GM21423 (cell line): ENCODE measurements around the gene SAA2.
"Not testable (repeated sequence)": the region's sequence is repeated elsewhere in the genome, so short reads cannot be mapped to it uniquely, and the experiment has no call there.

Experiments
- ATAC-seq: cut with Tn5 transposase; IDR thresholded peaks from one replicate; pipeline ENCODE4 v1.9.1; 2021; ENCODE audit warnings: mild to moderate bottlenecking, moderate library complexity; ENCODE audit not compliant: unreplicated experiment

Gene SAA2

DNA sequence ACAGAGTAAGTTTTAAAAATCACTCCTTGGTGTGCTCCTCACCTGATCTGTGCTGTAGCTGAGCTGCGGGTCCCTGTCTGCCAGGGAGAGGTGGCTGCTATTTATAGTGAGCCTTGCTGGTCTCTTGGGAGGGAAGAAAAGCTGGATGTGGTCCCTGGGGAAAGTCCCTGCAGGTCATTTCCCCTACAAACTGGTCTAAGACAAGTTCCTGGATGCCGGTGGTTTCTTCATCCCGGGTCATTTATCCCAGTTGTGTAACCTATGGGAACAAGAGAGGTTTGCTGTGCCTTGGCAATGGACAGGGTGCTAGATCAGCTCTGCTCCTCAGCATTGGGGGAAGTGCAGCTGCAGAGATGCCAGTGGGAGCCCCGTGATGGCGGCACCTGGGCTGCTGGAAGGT lies at the start of gene SAA2:
Gene SAA2 (minus strand): TSS at position 108 of the 400 bp plus-strand sequence. CDS start 657 bp downstream, outside the sequence.
- ATAC-seq: no peak

DNA sequence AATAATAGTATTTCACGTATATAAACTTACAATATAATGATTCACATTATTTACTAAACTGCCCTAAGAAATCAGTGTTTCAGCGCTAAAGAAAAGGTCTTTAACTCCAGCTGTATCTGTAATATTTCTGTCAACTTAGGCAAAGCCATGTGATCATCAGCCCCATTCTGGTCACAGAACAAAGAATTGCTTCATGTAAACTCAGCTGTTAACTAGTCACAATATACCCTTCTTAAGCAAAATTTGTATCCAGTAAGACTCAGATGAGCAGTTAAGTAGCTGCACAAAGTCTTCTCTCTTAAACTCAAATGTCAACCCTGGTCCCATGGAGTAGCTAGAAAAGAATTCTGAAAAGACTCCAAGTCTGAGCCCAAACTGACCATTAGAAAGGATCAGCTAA lies 46.8 kb upstream of the SAA2 start:
- ATAC-seq: no peak

DNA sequence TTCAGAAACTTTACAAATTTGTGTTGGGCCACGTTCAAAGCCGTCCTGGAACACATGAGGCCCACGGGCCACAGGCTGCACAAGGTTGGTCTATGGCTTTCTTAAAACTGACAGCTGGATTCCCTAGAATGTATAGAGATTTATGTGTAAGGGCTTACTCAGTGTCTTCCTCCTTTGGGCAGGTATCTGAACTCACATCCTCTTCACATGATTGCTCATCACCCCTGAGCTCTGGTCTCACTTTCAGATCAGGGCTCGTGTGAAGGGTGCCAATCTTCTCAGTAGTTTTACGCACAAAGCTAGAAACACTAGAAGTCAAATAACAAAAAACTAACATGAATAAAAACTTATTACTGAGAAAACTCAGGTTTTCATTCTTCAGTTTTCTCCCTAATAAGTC lies 46.4 kb upstream of the SAA2 start:
- peak; percentile 69 for ATAC-seq

DNA sequence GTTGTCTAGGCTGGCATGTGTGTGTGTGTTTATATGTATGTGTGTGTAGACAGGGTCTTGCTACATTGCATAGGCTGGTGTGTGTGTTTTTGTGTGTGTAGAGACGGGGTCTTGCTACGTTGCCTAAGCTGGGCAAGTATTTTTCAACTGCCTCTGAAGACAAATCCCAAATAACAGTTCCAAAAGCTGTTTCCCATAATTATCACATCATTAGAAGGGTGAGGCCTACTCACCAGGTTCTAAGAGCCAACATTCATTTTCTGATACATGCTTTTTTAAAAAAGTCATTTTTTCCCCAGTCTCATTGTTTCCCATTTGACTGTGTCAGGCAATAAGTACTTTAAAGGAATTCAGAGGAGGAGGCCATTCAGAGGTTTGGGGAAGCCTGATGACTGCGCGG lies 40.4 kb upstream of the SAA2 start:
- no peak for ATAC-seq

DNA sequence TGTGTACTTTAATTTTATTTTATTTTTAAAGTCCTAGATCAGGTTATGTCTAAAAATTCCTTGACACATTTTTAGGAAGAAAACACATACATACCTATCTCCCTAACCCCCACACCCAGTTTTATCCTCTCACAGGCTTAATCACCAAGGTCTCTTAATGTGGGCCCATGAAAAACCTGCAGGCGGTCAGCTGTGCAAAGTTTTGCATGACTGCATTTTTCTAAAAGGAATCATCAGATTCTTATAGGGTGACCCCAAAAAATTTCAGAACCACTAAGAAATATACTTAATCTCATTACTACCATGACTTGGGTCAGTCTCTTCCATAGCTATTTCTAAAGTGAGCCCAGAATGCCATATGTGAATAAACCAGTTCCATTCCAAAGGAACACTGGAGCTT lies 37.4 kb upstream of the SAA2 start:
- ATAC-seq: no peak

DNA sequence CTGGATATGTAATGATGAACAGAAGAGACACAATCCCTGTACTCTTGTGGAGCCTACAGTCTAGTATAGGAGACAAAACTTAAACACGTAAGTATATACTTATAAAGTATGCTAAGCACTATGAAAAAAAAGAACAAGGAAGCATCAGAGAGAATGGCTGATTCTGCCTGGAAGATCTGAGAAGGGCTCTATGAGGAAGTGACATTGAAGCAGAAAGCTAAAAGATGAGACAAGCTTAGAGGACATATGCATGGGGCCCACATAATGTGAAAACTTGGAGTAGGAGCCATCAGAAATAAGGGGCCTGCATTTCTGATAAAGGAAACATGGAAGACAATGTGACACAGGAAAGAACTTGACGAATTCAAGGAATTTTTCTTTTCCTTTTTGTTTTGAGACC lies 34.2 kb upstream of the SAA2 start:
- no peak for ATAC-seq

DNA sequence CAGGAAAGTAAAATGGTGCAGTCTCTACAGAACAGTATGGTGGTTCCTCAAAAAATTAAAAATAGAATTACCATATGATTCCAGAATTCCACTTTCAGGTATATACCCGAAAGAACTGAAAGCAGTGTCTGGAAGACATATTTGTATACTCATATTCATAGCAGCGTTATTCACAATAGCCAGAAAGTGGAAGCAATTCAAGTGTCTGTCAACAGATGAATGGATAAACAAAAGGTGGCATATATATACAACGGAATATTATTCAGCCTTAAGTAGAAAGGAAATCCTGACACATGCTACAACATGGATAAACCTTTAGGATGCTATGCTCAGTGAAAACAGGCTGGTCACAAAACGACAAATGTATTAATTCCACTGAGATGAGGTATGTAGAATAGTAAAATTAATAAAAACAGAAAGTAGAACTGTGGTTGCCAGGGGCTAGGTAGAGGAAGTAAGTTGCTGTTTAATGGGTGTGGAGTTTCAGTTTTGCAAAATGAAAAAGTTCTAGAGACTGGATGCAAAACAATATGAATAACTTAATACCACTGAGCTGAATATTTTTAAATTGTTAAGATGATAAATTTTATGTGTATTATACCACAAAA lies 32.1 kb upstream of the SAA2 start:
- peak; percentile 83 for ATAC-seq

DNA sequence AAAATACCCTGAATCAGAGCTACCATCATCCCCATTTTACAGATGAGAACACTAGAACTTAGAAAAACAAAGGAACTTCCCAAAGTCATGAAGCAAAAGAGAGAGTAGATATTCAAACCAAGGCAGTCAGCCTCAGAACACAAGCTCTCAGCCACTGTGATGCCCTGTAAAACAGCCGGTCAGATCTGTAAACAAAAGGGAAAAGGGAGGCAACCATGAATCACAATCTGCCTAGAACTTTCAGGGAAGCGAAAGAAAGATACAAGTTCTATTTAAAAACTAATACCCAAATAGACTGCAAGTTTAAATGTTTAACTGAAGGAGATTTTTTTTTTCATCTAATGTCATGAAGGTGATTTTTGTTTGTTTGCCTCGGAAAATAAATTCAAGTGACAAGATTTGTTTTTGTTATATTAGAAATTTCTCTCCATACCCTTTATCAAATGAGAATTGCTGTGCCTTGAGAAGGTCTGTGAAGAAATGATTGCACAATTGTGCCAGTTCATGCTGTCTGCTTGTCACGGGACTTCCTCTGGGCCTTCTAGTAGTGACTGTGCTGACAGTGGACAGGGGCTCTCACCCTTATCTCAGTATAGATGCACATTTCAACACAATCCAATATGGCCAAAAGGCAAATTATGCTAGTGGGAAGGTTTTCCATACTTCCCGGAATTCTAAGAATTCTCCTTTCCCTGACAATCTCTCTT lies 29.2 kb upstream of the SAA2 start:
- ATAC-seq: no peak

DNA sequence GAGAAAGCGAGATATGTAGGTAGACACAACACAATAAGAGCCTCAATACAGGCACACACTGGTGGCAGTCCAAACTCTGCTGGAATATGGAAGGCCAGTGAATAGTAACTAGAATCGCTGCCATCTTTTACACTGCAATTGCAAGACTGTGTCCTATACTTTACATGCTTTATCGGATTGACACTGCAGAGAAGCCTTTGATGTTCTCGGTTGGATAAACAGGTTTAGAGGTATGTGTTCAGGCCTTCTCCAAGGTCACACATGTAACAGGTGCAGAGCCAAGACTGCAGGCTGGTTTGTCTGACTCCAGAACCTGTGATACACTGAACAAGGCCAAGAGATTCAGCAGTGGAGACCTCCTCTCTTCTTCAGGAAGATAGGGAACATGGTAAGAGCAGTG lies 22.7 kb upstream of the SAA2 start:
- ATAC-seq: no peak

DNA sequence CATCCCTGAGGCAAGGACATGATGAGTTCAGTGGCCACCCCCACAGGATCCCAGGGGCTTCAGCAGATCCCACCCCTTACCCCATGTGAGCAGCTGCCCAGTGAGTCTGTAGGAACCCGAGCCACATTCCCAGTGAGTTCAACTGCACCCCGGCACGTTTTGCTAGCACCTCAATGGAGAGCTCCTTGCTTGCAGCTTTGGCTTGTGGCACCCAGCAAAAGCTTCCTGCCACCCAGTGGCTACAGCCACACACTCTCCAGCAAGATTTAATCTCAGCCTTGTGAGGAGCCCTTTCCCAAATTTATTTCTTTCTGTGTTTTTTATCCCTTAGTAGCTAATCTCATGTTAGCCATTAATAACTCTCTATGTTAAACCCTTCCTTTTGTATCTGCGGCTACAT lies 21.6 kb upstream of the SAA2 start:
- ATAC-seq: no peak

DNA sequence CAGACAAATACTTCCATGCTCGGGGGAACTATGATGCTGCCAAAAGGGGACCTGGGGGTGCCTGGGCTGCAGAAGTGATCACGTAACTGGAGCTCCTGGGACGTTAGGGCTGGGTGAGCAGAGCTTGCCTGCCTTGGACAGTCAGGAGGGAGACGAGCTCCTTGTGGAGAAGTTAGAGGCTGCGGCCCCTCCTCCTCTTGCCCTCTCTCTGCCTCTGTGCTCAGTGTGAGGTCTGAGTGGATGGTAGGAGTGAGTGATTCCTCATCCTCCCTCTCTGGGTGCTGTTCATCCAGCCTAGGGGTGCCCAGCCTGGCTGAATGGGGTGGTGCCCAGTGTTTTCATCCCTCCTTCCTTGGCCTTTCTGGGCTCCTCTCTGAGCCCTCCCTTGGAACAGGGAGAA lies 20.8 kb upstream of the SAA2 start:
- not testable (repeated sequence) for ATAC-seq

DNA sequence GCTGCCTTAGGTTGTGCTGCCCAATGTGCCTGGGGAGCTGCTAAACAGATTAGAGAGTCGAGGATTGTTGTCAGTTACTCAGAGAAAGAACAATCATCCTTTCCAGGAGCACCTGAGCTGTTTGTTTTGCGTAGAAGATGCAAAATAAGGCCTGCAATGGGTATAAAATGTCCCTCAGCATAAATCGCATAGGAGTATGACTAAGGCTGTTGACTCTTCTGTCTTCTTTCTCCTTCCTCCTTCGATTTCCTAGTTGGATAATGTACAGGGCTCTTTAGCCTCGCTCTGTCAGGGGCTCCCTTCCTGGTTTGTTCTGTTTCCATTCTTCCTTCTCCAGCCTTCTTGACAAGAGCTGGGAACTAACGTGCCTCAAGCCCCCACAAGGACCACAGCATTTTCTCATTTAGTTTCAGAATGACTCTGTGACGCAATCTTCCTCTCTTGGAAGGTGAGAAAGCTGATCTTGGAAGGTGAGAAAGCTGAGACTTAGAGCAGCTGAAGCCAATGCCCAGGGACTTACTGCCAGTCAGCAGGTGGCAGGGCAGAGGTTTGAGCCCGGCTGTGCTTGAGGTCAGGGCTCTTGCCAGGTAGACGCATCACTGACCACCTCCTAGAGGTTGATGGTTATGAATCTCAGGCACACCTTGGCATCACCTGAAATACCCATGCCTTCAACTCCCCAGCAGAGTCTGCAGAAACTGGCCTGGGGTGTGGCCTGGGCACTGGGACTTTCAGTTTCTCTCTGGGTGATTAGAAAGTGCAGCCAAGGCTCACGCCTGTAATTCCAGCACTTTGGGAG lies 19.1 kb upstream of the SAA2 start:
- peak; percentile 64 for ATAC-seq

DNA sequence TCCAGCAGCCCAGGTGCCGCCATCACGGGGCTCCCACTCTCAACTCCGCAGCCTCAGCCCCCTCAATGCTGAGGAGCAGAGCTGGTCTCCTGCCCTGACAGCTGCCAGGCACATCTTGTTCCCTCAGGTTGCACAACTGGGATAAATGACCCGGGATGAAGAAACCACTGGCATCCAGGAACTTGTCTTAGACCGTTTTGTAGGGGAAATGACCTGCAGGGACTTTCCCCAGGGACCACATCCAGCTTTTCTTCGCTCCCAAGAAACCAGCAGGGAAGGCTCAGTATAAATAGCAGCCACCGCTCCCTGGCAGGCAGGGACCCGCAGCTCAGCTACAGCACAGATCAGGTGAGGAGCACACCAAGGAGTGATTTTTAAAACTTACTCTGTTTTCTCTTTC lies 17.5 kb upstream of the SAA2 start, which contains the start of gene SAA1:
Gene SAA1 (plus strand): TSS at position 316 of the 400 bp plus-strand sequence. CDS start 624 bp downstream, outside the sequence.
- no peak for ATAC-seq

DNA sequence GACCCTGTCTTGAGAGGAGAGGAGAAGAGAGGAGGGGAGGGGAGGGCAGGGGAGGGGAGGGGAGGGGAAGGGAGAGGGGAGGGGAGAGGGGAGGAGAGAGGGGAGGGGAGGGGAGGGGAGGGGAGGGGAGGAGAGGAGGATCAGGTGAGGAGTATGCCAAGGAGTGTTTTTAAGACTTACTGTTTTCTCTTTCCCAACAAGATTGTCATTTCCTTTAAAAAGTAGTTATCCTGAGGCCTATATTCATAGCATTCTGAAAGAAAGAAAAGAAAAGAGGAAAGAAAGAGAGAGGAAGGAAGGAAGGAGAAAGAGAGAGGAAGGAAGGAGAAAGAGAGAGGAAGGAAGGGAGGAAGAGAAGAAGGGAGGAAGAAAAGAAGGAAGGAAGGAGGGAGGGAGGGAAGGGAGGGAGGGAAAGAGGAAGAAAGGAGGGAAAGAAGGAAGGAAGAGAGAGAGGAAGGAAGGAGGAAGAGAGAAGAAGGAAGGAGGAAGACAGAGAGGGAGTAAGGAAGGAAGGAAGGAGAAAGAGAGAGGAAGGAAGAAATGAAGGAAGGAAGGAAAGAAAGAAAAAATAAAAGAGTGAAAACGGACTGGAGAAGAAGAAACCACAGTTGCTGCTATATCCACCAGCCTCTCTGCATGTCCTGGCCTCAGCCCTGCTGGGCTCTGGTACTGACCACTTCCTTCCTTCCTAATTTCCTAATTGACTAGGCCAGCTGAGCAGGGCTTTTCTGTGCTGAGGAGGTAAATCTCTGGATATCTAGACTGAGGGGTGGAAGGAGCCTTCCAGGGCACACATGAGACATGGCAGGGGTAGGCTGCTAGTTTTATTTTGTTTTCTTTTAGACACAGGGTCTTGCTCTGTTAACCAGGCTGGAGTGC lies 16.4 kb upstream of the SAA2 start:
- ATAC-seq: no peak

DNA sequence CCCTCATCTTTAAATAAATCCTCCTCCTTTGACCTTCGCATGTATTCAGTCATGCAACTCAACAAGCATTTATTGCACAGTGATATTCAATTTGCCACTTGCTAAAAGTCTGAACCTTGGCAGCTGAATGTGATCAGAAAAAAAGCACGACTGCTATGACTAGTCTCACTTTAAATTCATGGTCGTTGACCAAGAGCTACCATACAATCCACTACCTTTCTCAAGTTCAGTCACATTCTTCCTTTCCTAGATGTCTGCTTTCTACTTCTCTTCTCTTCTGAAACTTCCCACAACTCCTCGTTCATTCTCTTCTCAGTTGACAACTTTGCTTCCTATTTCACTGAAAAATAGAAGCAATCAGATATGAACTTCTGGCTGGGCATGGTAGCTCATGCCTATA lies 15.6 kb upstream of the SAA2 start:
- ATAC-seq: no peak

DNA sequence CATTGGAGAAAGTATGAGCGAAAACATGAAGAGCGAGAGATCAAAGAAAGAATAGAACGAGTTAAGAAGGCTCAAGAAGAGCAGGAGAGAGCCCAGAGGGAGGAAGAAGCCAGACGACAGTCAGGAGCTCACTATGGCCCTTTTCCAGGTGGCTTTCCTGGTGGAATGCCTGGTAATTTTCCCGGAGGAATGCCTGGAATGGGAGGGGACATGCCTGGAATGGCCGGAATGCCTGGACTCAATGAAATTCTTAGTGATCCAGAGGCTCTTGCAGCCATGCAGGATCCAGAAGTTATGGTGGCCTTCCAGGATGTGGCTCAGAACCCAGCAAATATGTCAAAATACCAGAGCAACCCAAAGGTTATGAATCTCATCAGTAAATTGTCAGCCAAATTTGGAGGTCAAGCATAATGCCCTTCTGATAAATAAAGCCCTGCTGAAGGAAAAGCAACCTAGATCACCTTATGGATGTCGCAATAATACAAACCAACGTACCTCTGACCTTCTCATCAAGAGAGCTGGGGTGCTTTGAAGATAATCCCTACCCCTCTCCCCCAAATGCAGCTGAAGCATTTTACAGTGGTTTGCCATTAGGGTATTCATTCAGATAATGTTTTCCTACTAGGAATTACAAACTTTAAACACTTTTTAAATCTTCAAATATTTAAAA lies 14.3 kb upstream of the SAA2 start:
- not testable (repeated sequence) for ATAC-seq

DNA sequence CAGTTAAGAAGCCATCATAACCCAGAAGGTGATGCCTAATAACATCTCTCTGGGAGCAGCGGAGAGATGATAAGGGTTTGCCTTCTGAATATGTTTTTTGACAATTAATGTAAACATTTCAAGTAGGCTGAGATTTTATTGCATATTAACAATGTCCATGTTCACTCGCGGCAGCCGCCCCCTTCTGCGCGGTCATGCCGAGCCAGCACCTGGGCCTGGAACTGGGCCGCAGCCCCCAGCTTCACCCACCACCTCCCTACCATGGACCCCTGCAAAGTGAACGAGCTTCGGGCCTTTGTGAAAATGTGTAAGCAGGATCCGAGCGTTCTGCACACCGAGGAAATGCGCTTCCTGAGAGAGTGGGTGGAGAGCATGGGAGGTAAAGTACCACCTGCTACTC lies 13.3 kb upstream of the SAA2 start:
- ATAC-seq: no peak

DNA sequence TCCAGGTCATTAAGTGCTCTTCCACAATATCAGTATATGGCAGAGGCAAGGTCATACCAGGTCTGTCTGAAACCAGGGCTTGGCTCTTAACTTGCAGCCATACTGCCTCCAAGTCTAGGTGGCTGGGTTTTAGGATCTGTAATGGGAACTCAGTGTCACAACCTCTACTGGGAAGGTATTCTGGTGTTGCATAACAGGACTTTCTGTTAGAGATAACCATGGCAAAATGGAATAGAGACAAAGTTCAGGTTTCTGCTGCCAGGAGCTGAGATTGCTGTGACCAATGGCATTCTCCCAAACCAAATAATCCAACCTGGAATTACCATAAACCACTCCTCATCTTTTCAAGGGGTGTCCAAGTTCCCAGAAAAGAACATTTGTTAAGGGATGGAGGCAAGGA lies 10.8 kb upstream of the SAA2 start:
- ATAC-seq: no peak

DNA sequence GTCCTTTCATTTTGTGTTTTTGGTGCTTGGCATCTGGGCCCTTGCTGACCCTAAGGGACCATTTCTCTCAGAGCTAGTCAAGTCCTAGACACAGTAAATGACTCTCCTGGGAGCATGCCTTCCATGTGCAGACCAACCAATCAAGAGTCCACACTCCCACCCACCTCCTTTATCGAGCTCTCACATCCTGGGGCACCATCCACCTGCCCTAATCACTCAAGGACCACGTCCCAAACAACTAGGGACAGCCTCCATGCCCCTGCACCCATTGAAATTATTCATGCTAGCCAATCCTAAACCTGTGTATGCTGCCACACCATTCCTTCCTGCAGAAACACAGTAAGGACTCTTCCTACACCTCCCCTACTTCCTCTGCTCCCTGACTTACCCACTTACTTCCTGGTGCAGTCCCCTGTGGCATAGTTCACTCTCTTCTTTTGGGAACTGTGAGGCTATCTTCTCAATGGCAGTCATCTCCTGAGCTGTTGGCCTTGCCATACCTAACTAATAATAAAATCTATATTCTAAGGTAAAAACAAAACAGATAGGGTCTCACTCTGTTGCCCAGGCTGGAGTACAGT lies 6.4 kb upstream of the SAA2 start:
- no peak for ATAC-seq

DNA sequence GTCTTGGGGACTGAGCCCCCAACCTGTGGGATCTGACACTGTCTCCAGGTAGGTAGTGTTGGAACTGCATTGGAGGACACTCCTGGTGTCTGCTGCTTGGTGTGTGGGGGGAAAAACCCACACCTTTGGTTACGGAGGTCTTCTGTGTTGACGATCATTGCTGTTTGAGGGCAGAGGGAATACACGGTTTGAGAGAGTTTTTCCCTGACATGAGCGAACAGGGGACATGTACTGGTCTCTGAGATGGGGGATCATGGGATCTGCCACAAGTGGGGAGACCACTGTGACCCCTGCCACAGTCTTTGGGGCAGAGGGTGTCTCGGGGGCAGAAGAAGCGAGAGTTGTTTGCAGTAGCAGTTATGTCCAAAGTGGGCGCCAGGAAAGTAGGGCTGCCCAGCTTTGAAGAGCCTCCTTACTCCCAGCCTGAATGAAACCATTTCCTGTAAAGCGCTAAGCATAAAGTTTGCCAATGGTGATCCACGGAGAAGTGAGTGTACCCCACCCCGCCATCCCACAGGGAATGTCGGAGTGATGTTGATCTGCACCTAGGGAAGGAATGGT lies 5.4 kb upstream of the SAA2 start:
- no peak for ATAC-seq
